AG09309 (cell line): ENCODE results near the gene SURF6.

Source experiments
- DNase-seq: peaks from one replicate; pipeline ENCODE4 v3.0.0-alpha.2; 2010; ENCODE audit warnings: low read depth
- H3K4me3 ChIP-seq: 2 replicates; pipeline ENCODE4 v1.5.1; 2011; ENCODE audit warnings: mild to moderate bottlenecking, low read depth, low read length, moderate library complexity; ENCODE audit not compliant: control insufficient read depth
- TF ChIP-seq, protein P1 (sequence below): IDR thresholded peaks from 2 replicates; pipeline ENCODE4 v1.5.1; 2011; ENCODE audit warnings: mild to moderate bottlenecking, low read depth, low read length, inconsistent platforms; ENCODE audit not compliant: insufficient read depth, control insufficient read depth; ENCODE audit errors: missing control alignments

The SURF6 gene

DNA sequence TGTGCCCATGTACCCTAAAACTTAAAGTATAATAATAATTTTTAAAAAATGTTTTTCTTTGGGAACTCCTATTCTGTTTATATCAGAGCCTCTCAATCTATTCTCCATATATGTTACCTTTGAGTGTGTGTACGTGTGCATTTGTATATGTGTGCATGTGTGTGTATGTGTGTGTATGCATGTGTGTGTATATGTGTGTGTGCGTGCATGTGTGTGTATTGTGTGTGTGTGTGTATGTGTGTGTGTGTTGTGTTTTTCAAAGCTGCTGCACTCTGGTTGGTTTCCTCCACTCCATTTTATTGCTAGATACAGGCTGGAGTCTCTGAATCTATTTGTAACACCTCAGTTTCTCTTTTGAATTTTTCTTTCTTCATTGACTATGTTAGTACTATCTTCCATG is 20.0 kb downstream of the SURF6 start:
- TF ChIP-seq, protein P1, sequence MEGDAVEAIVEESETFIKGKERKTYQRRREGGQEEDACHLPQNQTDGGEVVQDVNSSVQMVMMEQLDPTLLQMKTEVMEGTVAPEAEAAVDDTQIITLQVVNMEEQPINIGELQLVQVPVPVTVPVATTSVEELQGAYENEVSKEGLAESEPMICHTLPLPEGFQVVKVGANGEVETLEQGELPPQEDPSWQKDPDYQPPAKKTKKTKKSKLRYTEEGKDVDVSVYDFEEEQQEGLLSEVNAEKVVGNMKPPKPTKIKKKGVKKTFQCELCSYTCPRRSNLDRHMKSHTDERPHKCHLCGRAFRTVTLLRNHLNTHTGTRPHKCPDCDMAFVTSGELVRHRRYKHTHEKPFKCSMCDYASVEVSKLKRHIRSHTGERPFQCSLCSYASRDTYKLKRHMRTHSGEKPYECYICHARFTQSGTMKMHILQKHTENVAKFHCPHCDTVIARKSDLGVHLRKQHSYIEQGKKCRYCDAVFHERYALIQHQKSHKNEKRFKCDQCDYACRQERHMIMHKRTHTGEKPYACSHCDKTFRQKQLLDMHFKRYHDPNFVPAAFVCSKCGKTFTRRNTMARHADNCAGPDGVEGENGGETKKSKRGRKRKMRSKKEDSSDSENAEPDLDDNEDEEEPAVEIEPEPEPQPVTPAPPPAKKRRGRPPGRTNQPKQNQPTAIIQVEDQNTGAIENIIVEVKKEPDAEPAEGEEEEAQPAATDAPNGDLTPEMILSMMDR, result no peak
- no peak for DNase-seq
- H3K4me3 ChIP-seq, result no peak overlapping the region

DNA sequence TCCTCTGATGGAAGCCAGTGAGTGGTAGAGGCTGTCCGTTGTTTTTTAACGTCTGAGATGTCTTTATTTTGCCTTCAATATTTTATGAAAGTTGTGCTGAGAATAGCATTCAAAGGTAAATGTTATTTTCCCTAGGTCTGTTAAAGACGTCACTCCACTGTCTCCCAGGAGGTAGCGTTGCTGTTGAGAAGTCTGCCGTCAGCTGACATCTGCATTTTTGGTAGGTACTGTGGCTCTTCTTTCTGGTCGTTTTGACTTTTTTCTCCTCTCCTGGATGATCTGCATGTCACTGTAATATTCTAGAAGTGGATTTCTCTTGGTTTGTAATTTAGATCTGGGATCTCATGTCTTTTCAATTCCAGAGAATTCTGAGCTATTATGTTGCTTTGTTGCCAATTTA is 26.4 kb downstream of the SURF6 start:
- TF ChIP-seq, protein P1, result no peak
- H3K4me3 ChIP-seq, result no peak overlapping the region

DNA sequence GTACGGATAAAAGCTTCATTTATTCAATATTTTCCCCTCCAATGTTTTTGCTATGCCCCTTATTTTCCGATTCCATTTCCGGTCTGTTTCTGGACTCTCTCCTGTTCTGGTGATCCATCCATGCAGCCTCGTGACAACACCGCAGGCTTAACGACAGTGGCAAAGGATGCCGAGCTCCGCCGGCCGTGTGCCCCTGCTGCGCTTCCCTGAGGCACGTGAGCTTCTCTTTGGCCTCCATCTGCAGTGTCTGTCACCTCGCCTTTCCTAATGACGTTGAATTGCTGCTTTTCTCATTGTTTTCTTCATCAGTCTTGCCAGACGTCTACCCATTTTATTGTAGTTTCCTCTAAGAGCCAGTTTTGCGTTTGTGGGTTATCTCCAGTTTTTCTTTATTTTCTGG is 28.7 kb downstream of the SURF6 start:
- TF ChIP-seq, protein P1, result no peak
- DNase-seq, result no peak
- no peak overlapping the region for H3K4me3 ChIP-seq

More for the DNA sequence above, 26.4 kb downstream of the SURF6 start:
- no peak for DNase-seq

DNA sequence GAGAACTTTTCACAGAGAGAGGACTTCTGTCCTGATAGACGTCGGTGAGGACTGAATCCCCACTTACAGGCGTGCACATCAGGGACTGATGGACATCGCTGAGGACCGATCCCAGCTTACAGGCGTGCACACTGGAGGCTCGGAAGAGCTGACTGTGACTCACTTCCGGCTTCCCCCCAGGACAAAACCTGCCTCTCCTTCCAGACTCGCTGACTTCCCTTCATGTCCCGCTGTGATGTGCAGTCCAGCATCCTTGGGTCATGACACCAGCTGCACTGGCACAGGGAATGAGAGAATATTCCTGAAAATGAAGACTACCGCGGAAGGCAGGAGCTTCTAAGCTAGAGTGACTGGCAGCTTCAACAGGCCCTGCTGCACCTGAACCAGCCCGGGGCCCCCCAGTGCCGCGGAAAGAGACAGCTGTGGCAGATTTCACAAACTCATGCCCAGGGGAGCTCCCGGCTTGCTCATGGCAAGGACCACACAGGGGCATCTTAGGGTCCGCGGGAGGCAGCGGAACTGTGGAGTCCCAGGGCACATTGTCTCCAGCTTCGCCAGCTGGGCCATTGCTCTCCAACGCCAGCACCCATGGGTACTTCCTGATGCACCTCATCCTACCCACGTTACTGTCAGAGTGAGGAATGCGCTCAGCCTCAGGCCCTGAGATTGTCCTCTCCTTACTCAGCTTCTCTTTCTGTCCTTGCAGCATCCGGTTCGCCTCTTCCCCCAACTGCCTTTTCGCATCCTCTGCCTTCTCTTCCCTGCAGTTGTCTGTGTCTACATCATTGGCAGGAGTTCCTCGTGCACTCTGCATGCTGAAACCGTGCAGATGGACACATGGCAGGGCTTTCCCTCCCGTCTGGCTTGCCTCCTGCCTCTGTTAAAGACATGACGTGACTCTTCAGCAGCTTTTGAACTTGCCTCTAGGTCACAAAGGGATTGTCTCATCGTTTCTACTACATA is 29.5 kb downstream of the SURF6 start:
- no peak for DNase-seq

DNA sequence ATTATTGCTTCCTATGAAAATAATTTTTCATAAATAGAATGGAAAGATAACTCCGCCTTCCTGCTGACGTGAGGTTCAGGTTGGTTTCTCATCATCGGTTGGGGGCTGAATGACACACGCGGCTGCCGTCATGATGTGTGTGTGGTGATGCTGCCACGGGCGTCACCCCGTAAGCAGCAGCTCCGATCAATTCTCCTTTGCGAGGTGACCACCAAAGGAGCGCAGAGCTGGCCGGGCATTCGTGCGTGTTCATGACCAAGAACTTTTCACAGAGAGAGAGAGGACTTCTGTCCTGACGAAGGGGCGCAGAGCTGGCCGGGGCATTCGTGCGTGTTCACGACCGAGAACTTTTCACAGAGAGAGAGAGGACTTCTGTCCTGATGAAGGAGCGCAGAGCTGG is 30.3 kb downstream of the SURF6 start:
- TF ChIP-seq, protein P1, result no peak
- no peak for DNase-seq
- no peak overlapping the region for H3K4me3 ChIP-seq

More for the DNA sequence above, 29.5 kb downstream of the SURF6 start:
- TF ChIP-seq, protein P1, result no peak
- no peak overlapping the region for H3K4me3 ChIP-seq

- TF ChIP-seq, protein P1, result no peak
- H3K4me3 ChIP-seq, result no peak overlapping the region
- no peak for DNase-seq
Observed at GRCh38 chr9:133304477-133305377, 31.3 kb downstream of the SURF6 start.
